HG02610 (cell line): Measurements from ENCODE around the gene EVX1.

Source experiments
- ATAC-seq: cut with Tn5 transposase; IDR thresholded peaks from one replicate; pipeline ENCODE4 v1.9.1; 2021; ENCODE audit warnings: mild to moderate bottlenecking, moderate library complexity; ENCODE audit not compliant: unreplicated experiment

EVX1 gene

DNA sequence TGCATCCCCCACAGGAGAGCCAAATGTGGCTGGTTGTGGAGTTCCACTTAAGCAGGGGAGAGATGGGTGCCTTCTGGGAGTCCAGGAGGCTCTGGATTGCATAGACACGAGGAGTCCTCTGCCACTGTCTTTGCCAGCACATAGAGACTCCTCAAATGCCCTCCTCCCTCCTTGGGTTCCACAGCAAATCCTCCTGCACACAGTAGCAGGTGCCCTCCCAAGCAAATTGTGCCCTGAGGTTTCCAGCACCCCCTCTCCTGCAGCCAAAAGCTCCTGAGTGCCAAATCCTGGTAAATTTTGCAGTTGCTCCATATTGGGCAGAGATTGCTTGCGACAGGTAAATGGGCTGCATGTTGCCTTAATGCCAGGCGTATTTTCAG is 5.8 kb downstream of the EVX1 start:
- no peak for ATAC-seq

DNA sequence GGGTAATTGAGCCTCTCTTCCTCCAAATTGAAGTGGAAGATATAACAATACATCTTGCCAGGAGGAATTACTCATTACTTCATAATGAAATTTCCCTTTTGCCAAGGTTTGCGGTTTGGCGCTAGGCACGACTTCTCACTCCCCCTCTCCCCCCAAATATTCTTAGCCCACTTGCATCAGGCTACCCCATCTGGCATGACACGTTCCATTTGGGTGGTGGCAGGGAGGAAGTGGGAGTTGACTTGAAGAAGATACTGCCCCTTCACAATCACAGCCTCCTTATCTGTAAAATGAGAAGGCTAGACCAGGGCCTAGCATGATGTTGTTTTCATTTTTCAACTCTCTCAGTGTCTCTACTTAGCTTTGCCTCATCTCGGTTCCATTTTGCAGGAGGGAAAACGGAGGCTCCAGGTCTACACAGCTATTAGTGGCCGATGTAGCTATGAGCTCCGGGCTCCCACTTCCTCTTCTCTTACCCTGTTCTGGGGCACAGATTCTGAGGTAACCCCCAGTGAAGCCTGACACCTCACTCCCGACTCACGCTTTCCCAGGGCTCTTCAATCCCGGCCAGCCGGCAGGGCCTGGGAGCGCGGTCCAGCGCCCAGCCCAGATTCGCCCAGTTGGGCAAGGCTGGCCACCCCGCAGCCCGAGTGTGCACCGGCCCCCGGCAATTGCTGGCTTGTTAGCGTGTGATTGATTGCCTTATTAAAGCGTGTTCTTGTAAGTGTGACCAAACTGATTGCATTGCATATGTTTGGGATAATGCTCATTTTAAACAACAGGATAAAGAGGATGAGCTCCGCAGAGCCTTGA is 6.5 kb downstream of the EVX1 start:
- no peak for ATAC-seq

DNA sequence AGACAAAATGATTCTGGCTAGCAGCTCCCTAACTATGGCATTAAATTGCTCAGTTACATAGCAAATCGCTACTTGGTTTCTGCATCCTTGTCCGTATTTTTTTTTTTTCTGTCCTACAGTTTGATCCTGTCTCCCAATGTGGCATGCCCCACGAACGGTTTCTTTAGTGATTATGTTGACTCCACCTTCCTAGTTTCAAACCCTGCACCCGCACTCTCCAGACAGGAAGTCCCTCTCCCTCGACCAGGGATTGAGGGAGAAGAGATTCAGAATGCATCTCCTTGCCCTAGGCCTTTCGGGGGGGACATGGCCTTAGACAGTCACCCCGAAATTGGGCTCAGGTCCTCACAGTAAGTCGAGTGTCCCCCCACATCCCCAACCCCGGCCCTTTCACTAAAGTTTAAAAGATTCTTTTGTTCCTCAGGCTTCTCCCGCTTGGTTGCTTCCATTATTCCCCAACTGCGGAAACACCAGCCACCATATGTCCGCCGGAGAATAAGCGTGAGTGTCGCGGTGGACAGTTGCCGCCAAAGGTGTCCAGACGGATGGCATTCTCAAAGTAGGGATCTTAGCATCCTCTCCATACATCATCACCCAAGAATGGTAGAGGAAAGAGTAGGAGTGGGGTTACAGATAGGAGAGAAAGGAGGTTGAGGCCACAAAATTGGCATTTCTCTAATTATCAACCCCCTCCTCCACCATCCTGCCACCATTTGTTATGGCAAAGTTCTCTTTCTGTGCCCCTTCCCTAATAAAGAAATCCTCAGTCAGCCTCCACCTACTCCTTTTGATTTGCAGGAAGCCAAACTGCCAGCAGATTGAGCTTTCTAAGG is 7.3 kb downstream of the EVX1 start:
- ATAC-seq, result no peak

- ATAC-seq, result no peak
Measured at GRCh38 chr7:27250557-27251070, 8.0 kb downstream of the EVX1 start.

GRCh38 chr7:27251136-27251651 is 8.6 kb downstream of the EVX1 start:
- no peak for ATAC-seq

DNA sequence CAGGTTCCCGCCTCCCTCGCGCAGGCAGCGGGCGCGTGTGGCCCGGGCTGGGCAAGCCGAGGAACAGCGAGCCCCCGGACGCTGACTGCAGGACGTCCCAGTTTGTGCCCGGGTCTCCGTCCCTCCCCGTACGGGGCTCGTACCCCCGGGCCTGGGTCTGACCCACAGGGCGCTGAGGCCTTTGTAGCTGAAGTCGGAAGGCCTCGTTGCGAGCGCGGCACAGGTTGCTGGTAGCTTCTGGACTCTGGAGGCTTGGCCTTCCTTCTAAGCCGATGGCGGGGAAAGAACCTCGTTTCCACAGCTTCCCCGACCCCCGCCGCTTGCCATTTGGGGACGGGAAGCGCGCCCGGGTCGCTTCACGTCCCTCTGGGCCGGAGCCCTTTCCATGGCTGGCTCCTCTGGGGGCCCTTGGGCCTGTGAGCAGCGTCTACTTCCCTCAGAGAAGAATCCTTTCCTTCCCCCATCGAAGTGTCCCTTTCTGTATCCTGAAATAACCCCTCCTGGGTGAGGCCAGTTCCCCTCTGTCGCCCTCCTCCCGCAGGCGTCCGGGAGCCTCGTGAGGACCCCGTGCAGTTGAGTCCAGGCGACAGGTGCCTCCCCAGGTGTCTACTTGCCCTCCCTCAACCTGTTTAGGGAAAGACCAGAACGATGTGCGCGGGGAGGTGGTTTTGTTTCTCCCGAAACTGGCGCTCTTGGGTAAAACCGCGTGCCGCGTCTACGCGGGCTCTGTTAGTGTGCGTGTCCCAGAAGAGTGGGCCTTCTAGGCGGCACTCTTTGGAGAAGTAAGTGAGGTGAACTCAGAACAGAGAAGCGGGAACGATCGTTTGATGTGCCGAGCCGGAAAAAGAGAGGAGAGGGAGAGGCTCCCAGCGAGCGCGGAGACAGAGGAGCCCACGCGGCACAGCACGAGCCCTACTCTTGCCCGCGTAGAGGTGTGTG is 9.3 kb downstream of the EVX1 start:
- ATAC-seq, result no peak

DNA sequence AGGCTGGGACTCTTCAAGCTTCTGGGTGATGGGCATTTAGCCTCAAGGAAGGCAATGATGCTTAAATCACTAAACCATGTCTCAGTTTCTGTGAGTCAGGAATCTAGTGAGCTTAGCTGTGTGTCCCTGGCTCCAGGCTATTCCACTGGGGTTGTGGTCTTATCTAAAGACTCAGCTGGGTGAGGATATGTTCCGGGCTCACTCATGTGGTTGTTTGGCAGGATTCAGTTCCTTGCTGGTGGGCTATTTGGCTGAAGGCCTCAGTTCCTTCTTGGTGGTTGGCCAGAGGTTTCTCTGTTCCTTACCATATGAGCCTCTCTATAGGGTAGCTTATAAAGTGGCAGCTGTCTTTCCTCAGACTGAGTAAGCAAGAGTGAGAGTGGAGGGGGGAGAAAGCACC is 12.0 kb downstream of the EVX1 start:
- ATAC-seq, result no peak

GRCh38 chr7:27260211-27260610 is 17.6 kb downstream of the EVX1 start:
- no peak for ATAC-seq

DNA sequence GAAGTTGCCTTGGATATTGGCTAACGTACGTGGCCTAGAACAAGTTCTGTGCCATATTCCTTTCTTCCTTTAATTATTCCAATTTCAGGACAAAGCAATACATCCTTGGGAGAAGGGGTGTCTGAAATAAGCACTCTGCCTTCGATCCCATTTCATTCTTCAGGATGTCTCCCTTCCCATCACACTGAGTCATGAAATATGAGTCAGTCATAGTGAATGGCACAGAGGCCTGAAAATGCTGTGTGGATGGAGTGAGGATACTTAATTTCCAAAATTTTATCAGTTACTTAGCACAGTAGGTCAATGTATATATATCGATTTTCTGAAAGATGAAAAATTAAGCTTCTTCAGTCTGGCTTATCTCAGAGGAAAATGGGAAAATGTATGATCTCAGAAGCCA is 19.5 kb downstream of the EVX1 start:
- ATAC-seq, result no peak

DNA sequence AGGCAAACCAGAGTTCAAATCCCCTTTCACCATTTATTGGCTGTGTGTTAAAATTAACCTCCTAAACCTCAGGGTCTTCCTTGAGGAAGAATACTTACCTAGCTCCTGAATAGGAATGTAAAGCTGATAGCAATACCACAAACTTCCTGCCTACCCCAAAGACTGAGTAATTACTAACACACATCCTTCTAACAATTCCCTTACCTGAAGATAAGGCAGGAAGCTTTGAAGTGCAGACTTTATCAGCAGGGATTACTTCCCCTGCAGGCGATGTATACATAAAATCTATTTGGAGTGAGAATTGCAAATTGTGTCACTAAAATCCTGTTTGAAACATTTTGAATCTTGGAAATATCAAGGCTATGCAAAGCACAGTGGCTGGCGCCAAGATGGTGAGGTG is 21.2 kb downstream of the EVX1 start:
- ATAC-seq, result no peak

GRCh38 chr7:27269455-27269854 is 26.9 kb downstream of the EVX1 start:
- ATAC-seq, result no peak

- no peak for ATAC-seq
Measured at GRCh38 chr7:27271384-27271783, 28.8 kb downstream of the EVX1 start.

DNA sequence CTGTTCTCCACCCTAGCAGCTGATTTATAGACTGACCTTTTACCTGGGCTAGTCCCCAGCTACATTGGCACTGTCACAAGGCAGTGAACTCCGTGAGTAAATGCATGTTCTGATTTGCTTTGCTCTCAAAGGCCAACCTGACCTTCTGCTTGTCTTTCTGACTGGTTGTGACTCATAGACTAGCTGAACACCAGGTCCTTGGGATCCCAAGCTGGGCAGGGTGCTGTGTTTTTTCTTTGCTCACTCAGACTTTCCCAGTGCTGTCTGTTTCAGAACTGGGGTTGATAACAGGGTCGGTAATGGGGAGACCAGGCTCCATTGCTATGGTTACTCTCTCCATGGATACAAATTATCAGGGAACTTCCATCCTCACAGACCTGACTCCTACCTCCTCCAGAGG is 35.0 kb downstream of the EVX1 start:
- ATAC-seq, result no peak

DNA sequence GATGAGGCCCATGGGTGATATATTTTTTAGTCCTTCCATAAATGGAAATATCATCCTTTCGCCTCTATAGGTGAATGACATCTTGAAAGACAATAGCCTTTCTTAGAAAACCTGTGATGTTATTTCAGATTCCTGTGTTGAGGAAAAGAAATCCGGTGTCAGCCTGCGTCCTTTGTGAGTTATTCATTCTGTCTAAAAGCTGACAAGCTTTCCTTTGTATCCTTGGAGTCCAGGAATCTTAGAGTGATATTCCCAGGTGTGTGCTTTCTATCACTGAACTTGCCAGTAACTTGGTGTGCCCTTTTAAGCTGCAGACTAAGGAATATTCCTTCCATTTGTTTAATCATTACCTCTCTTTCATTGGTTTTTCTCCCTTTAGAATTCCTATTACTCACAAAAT is 41.0 kb downstream of the EVX1 start:
- no peak for ATAC-seq

- no peak for ATAC-seq
Measured at GRCh38 chr7:27295236-27295635, 52.6 kb downstream of the EVX1 start.

GRCh38 chr7:27297356-27297755 is 54.8 kb downstream of the EVX1 start:
- ATAC-seq, result no peak
